Cardiac fibroblast (primary cell): ENCODE data around the gene SNCAIP.

Source experiments
- DNase-seq, 2 donors: peaks; one replicate each; pipeline versions ENCODE4 v3.0.0 to v3.0.0-alpha.2; 2010; ENCODE audit warnings: low read depth in 2 of 2
- H3K4me3 ChIP-seq, 2 donors: replicated peaks in 1 of 2; 1 replicate in 1 of 2; 2 replicates in 1 of 2; pipeline ENCODE4 v1.5.1; 2011; ENCODE audit warnings: low read depth in 2 of 2, low read length in 2 of 2, mild to moderate bottlenecking in 2 of 2, moderate library complexity in 1 of 2
- CTCF ChIP-seq: IDR thresholded peaks from one replicate; pipeline ENCODE4 v1.5.1; 2011; ENCODE audit warnings: low read depth, mild to moderate bottlenecking, low read length, inconsistent platforms

Gene SNCAIP

DNA sequence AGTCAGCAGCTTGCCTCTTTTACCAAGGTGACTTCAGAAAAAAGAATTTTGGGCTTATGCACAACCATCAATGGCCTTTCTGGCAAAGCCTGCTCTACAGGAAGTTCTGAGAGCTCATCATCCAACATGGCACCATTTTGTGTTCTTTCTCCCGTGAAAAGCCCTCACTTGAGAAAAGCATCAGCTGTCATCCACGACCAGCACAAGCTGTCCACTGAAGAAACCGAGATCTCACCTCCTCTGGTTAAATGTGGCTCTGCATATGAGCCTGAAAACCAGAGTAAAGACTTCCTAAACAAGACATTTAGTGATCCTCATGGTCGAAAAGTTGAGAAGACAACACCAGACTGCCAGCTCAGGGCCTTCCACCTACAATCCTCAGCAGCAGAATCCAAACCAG is 111.2 kb downstream of the SNCAIP start:
- no peak for DNase-seq
- no peak overlapping the region for H3K4me3 ChIP-seq
- TF ChIP-seq CTCF: no peak

GRCh38 chr5:122424132-122424531 is 112.1 kb downstream of the SNCAIP start:
- no peak for DNase-seq
- no peak overlapping the region for H3K4me3 ChIP-seq
- no peak for TF ChIP-seq CTCF

DNA sequence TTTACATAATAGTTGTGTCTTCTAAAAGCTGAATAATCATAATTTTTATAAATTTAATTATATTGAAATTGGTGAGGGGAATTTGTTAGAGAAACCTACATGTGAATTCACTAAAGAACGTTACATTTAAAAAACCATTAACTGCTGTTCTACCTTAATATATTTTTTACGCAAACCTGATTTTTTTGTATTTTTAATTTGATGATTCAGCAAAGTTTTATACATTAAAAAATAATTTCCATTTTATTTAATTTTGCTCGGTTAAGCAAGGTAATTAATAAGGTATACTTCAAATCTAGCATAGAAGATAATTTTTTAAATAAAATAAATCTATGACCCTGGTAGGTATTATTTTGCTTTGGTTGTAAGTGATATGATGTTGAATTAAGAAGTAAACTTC is 114.3 kb downstream of the SNCAIP start:
- no peak overlapping the region for H3K4me3 ChIP-seq
- no peak for TF ChIP-seq CTCF
- no peak for DNase-seq

DNA sequence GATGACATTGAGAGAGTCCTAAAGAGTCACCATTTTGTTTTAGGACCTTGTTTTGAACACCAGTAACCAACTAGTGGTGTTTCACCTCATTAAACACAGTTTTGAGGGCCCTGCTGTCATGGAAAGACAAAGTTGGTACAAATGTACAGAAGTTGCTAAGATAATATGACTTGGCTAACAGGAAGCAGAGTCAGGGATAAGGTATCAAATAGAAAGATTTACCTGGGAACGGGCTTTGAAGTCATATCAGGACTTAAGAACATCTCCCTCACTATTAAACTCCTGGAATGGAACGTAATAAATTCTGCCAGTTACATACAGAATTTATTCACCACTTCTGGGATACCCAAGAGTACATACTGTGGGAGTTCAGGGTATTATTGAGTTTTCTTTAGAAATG is 115.6 kb downstream of the SNCAIP start:
- DNase-seq: no peak
- no peak overlapping the region for H3K4me3 ChIP-seq
- TF ChIP-seq CTCF: no peak

DNA sequence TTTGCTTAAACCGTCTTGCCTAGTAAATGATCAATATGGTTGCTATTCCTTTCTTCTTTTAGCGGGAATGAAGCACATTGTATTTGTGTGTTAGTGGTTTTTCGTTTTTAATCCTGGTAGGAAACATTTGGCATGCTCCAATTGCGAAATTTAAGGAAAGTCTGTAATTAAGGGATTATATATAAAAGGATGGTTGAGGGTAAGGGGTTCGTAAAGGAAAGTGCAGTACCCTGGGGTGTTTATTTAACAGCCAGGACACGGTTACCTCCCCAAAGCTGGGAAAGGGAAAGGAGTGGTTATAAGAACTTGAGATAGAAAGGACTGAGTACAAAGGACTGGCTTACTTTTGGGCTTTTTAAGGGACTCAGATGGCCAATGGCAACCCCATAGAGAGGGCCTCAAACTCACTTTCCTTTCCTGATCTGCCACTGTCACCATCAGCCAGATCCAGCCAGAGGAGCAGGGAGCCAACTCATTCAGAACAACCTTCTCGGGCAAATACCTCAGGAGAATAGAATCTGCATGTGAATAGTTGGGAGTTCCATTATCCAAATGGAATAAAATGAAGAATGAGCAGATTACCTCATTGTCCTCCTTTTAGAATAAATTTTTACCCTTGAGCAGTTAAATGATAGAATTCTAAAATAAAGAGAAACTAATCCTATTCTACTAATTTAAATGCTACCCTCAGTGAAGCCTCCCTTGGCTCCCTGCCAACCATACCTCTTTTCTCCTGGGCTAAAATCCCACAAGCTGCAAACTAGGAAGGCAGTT is 117.7 kb downstream of the SNCAIP start:
- no peak for DNase-seq
- H3K4me3 ChIP-seq: no peak overlapping the region
- no peak for TF ChIP-seq CTCF

DNA sequence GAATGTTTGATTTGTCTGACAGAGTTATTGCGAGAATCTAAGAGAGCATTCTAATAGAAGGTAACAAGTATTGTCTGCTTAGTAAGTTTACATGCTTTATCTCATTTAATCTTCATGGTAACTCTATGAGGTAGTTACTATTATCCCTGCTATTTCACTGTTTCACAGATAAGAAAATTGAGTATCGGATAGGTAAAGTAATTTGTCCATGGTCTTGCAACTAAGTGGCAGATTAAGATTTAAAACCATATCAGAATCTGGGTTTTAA is 118.2 kb downstream of the SNCAIP start:
- no peak for DNase-seq
- no peak overlapping the region for H3K4me3 ChIP-seq
- TF ChIP-seq CTCF: no peak

DNA sequence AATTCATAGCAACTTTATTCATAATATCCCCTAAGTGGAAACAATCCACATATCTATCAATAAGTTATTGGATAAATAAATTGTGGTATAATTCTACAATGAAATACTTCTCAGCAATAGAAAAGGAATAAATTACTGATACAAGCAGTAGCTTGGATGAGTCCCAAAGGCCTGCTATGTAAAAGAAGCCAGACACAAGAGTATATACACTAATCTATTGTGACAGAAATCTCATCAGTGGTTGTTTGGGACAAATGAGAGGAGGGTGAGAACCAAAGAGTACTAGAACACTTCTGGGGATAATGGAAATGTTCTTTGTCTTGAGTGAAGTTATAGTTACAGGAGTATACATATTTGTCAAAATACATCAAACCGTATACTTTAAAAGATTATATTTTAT is 119.3 kb downstream of the SNCAIP start:
- DNase-seq: no peak
- H3K4me3 ChIP-seq: no peak overlapping the region
- TF ChIP-seq CTCF: no peak
